Measurements from ENCODE around the gene GRAMD4. TPM values are rescaled to one million over a fixed set of nuclear protein-coding genes. Genes with fewer than 3 reads are reported as not detected.

Gene GRAMD4
- total and polyA plus RNA-seq, 7 donors, result 11.3 to 39.3 (median 17.8) TPM

GRCh38 chr22:46675938-46676337 is 55.8 kb downstream of the GRAMD4 start:
- intact Hi-C loops (cut with DNase I), result loop anchor here in 1 of 2 donors (5.0 kb wide), 1 partner anchor 114 kb away; no protein-coding TSS in a partner anchor
- no peak for TF ChIP-seq CTCF (IDR thresholded peaks at IDR 0.05)
- Histone ChIP-seq H3K4me1 (peaks cover 11% of the 10 kb centered on the region), H3K27ac (peak overlapping the region; percentile 60), H3K4me3 (no peak overlapping the region), H3K27me3 (ENCODE audit: insufficient read depth in 3 of 3, low read length in 2 of 3) (no peaks in the 10 kb centered on the region), H3K9me3 (no peaks in the 10 kb centered on the region), H3K36me3 (ENCODE audit: insufficient read depth in 1 of 2, low read depth in 1 of 2) (peaks cover 0 to 42% of the 10 kb centered on the region in 2 donors)
- 85 to 92% (median 89%) methylated on average over 16 of the region's 16 CpGs for WGBS, 3 donors
- ATAC-seq (no peak), DNase-seq (no peak)

DNA sequence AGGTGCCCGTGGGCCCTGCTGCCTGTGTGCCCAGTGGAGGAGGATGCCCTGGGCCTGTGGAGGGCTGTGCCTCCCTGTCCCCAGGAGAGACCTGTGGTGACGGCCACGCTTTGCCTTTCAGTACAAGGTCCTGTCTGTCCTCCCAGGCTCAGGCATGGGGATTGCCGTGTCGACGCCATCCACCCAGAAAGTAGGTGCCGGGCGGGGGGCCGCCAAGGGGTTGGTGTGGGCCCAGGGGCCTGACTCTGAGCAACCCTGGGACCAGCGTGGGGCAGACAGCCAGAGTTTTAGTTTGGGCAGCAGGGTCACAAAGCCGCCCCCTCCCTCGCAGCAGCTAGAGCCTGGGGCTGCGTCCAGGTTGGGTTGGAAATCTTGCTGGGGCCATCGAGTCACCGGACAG is 56.3 kb downstream of the GRAMD4 start:
- intact Hi-C loops (cut with DNase I), result loop anchor here in 1 of 2 donors (5.0 kb wide), 1 partner anchor 114 kb away; no protein-coding TSS in a partner anchor
- Histone ChIP-seq H3K4me3 (no peak overlapping the region), H3K4me1 (peaks cover 11% of the 10 kb centered on the region), H3K9me3 (no peaks in the 10 kb centered on the region), H3K27ac (peak overlapping the region; percentile 60), H3K27me3 (ENCODE audit: insufficient read depth in 3 of 3, low read length in 2 of 3) (no peaks in the 10 kb centered on the region), H3K36me3 (ENCODE audit: insufficient read depth in 1 of 2, low read depth in 1 of 2) (peaks cover 0 to 42% of the 10 kb centered on the region in 2 donors)
- no peak for TF ChIP-seq CTCF (IDR thresholded peaks at IDR 0.05)
- 77 to 84% (median 82%) methylated on average over 15 of the region's 15 CpGs for WGBS, 3 donors
- ATAC-seq (peak; percentile 2 to 16 (median 11)), DNase-seq (no peak)

DNA sequence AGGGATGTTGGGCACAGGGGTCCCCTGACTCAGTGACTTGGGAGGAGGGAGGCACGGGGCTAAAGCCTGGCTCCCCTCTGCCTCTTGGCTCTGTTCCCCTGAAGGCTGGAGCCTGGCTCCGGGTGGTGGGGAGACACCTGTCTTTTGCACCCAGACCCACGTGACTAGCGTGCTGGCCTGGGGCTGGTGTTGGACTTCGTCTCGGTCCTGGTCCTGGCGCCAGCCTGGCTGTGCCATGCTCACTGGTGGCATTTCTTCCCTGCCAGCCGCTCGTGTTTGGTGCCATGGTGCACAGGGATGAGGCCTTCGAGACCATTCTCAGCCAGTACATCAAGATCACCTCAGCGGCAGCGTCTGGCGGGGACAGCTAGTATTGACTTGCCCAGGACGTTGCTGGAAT is 56.7 kb downstream of the GRAMD4 start:
- Histone ChIP-seq H3K36me3 (ENCODE audit: insufficient read depth in 1 of 2, low read depth in 1 of 2) (peaks cover 0 to 41% of the 10 kb centered on the region in 2 donors), H3K27ac (peak overlapping the region; percentile 60)
- intact Hi-C loops (cut with DNase I), result loop anchor here in 1 of 2 donors (5.0 kb wide), 1 partner anchor 115 kb away; no protein-coding TSS in a partner anchor

DNA sequence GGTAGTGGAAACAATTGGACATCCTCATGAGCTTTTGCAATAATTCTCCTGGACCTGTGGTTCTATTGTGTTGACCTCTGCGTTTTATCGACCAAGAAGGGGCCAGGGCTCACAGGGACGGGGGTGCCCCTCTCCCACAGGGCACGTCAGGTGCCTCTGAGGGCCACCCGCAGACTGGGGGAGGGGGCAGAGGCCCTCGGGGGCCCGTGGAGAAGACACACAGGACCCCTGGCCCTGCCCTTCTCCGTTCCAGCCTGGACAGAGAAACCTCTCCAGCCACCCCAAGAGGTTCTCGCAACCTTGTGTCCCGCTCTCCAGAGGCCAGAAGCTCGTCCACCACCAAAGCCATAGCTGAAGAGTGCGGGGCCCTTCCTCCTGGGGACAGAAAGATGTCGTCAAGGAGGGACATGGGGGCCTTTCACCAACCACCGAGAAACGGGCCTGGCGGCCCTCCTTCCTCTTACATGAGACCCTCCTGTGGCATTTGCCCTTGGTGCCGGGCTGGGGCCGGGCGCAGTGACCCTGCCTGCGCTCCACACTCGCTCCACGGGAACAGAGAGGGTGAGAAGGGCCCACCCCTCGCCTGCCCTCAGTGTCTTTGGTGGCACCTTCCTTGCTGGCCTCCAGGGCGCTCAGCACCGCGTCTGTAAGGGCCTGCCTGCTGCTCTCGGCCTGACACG is 57.3 kb downstream of the GRAMD4 start:
- DNase-seq (no peak), ATAC-seq (no peak)
- TF ChIP-seq CTCF (IDR thresholded peaks at IDR 0.05), result no peak
- Histone ChIP-seq H3K4me3 (no peak overlapping the region), H3K27ac (peak overlapping the region; percentile 60), H3K4me1 (peaks cover 11% of the 10 kb centered on the region), H3K36me3 (ENCODE audit: insufficient read depth in 1 of 2, low read depth in 1 of 2) (peaks cover 0 to 40% of the 10 kb centered on the region in 2 donors), H3K9me3 (no peaks in the 10 kb centered on the region), H3K27me3 (ENCODE audit: insufficient read depth in 3 of 3, low read length in 2 of 3) (no peaks in the 10 kb centered on the region)
- intact Hi-C loops (cut with DNase I), result loop anchor here in 1 of 2 donors (5.0 kb wide), 1 partner anchor 115 kb away; no protein-coding TSS in a partner anchor
- 88 to 96% (median 92%) methylated on average over 27 to 28 of the region's 28 CpGs for WGBS, 3 donors

More for the DNA sequence above, 56.7 kb downstream of the GRAMD4 start:
- 31 to 58% (median 38%) methylated on average over 13 to 14 of the region's 14 CpGs for WGBS, 3 donors
- no peaks in the 10 kb centered on the region for H3K9me3 ChIP-seq
- H3K27me3 ChIP-seq (ENCODE audit: insufficient read depth in 3 of 3, low read length in 2 of 3), result no peaks in the 10 kb centered on the region
- no peak for TF ChIP-seq CTCF (IDR thresholded peaks at IDR 0.05)
- DNase-seq, result peak in 1 of 2 donors; percentile 79
- H3K4me1 ChIP-seq, result peaks cover 11% of the 10 kb centered on the region
- peak; percentile 45 to 75 (median 72) for ATAC-seq
- H3K4me3 ChIP-seq, result no peak overlapping the region
